Measurements from ENCODE around the gene SBK1.

GRCh38 chr16:28319476-28320022, 27.2 kb downstream of the SBK1 start:
- TF ChIP-seq, protein P1, sequence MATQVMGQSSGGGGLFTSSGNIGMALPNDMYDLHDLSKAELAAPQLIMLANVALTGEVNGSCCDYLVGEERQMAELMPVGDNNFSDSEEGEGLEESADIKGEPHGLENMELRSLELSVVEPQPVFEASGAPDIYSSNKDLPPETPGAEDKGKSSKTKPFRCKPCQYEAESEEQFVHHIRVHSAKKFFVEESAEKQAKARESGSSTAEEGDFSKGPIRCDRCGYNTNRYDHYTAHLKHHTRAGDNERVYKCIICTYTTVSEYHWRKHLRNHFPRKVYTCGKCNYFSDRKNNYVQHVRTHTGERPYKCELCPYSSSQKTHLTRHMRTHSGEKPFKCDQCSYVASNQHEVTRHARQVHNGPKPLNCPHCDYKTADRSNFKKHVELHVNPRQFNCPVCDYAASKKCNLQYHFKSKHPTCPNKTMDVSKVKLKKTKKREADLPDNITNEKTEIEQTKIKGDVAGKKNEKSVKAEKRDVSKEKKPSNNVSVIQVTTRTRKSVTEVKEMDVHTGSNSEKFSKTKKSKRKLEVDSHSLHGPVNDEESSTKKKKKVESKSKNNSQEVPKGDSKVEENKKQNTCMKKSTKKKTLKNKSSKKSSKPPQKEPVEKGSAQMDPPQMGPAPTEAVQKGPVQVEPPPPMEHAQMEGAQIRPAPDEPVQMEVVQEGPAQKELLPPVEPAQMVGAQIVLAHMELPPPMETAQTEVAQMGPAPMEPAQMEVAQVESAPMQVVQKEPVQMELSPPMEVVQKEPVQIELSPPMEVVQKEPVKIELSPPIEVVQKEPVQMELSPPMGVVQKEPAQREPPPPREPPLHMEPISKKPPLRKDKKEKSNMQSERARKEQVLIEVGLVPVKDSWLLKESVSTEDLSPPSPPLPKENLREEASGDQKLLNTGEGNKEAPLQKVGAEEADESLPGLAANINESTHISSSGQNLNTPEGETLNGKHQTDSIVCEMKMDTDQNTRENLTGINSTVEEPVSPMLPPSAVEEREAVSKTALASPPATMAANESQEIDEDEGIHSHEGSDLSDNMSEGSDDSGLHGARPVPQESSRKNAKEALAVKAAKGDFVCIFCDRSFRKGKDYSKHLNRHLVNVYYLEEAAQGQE (IDR thresholded peaks at IDR 0.05; ENCODE audit: insufficient read depth in 1 of 2, low read depth in 2 of 2, low read length in 2 of 2), result no peak
- TF ChIP-seq SIN3A (IDR thresholded peaks at IDR 0.05; ENCODE audit: borderline replicate concordance, insufficient read depth, low read length) (no peak), TAF1 (IDR thresholded peaks at IDR 0.05; ENCODE audit: borderline replicate concordance, insufficient read depth, low read length) (no peak)

All from PFSK-1 (cell line).